ENCODE measurements around the gene COL27A1.

GRCh38 chr9:114108016-114108833 is 47.1 kb upstream of the COL27A1 start:
- TF ChIP-seq POLR2A (IDR thresholded peaks at IDR 0.05; ENCODE audit: low read length) (no peak), GATA1 (IDR thresholded peaks at IDR 0.05; ENCODE audit: low read depth, low read length) (no peak)

All from erythroblast (primary cell).